ENCODE measurements around the gene TTC3.

Gene TTC3

DNA sequence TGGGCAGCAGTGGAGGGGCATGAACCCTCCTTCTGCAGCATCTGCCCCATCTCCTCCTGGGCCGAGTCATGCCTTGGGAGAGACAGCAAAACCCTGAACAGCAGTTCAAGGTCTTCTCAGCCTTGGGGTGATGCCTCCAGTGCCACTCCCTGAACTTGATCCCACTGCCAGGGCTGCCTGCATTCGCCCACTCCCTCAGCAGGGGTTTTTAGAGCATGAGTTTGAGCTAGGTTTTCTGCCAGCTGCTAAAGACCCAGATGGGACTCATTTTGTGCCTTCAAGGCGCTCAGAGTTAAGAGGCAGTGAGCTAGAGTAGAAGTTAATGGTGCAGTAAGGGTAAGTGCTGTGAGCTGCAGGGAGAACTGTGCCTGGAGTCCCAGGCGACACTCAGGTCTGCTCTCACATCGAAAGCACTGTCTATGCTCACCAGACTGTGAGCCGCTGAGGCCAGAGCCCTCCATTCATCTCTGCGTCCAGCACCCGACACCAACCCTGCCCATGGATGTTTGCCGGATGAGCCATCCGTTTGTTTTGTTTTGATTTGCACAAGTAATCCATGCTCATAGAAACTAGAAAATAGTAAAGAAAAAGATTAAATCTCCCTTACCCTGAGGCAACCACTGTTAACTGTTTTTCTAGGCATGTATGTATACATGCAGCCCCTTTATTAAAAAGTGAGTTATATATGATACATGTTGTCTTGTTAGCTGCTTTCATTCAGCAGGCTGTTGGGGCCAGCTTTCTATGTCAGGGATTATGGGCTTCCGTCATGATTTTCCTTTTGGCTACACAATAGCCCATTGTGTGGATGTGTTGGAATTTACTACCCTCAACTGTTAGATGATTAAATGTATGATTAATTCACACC is 126.2 kb downstream of the TTC3 start:
- no peaks in the 10 kb centered on the region for H3K79me2 ChIP-seq (ENCODE audit: low read length)
- no peaks in the 10 kb centered on the region for H3K4me1 ChIP-seq (ENCODE audit: low read length)
- TF ChIP-seq EZH2phosphoT487 (IDR thresholded peaks at IDR 0.05; ENCODE audit: low read depth) (no peak), CTCF (IDR thresholded peaks at IDR 0.05; ENCODE audit: low read depth, low read length) (no peak)
- no peak overlapping the region for H3K27ac ChIP-seq (ENCODE audit: low read length)
- no peak overlapping the region for H3K4me2 ChIP-seq (ENCODE audit: low read length)
- peaks cover 15% of the 10 kb centered on the region for H3K36me3 ChIP-seq (replicated peaks; ENCODE audit: low read depth, low read length)
- H3K27me3 ChIP-seq (ENCODE audit: low read depth, low read length): no peaks in the 10 kb centered on the region
- no peak overlapping the region for H3K4me3 ChIP-seq (ENCODE audit: low read length)
- no peak overlapping the region for H2AFZ ChIP-seq (ENCODE audit: low read depth, low read length)
- H4K20me1 ChIP-seq (ENCODE audit: insufficient read depth, low read length): no peaks in the 10 kb centered on the region
- H3K9me3 ChIP-seq (ENCODE audit: insufficient read depth, low read length): no peaks in the 10 kb centered on the region
- H3K9ac ChIP-seq (ENCODE audit: low read length): no peak overlapping the region

GRCh38 chr21:37200641-37201480 is 127.8 kb downstream of the TTC3 start:
- H4K20me1 ChIP-seq (ENCODE audit: insufficient read depth, low read length): no peaks in the 10 kb centered on the region
- no peaks in the 10 kb centered on the region for H3K27me3 ChIP-seq (ENCODE audit: low read depth, low read length)
- no peak overlapping the region for H2AFZ ChIP-seq (ENCODE audit: low read depth, low read length)
- H3K4me2 ChIP-seq (ENCODE audit: low read length): no peak overlapping the region
- H3K4me3 ChIP-seq (ENCODE audit: low read length): no peak overlapping the region
- no peak overlapping the region for H3K9ac ChIP-seq (ENCODE audit: low read length)
- H3K4me1 ChIP-seq (ENCODE audit: low read length): no peaks in the 10 kb centered on the region
- no peaks in the 10 kb centered on the region for H3K9me3 ChIP-seq (ENCODE audit: insufficient read depth, low read length)
- TF ChIP-seq CTCF (IDR thresholded peaks at IDR 0.05; ENCODE audit: low read depth, low read length): no peak
- no peak for TF ChIP-seq EZH2phosphoT487 (IDR thresholded peaks at IDR 0.05; ENCODE audit: low read depth)
- H3K27ac ChIP-seq (ENCODE audit: low read length): no peak overlapping the region
- H3K36me3 ChIP-seq (replicated peaks; ENCODE audit: low read depth, low read length): peaks cover 15% of the 10 kb centered on the region
- H3K79me2 ChIP-seq (ENCODE audit: low read length): no peaks in the 10 kb centered on the region

GRCh38 chr21:37202221-37203110 is 129.4 kb downstream of the TTC3 start:
- Histone ChIP-seq H3K36me3 (replicated peaks; ENCODE audit: low read depth, low read length) (peaks cover 15% of the 10 kb centered on the region), H3K4me2 (ENCODE audit: low read length) (no peak overlapping the region), H3K27ac (ENCODE audit: low read length) (no peak overlapping the region), H3K9me3 (ENCODE audit: insufficient read depth, low read length) (no peaks in the 10 kb centered on the region), H3K79me2 (ENCODE audit: low read length) (no peaks in the 10 kb centered on the region), H2AFZ (ENCODE audit: low read depth, low read length) (no peak overlapping the region), H4K20me1 (ENCODE audit: insufficient read depth, low read length) (no peaks in the 10 kb centered on the region), H3K27me3 (ENCODE audit: low read depth, low read length) (no peaks in the 10 kb centered on the region), H3K4me3 (ENCODE audit: low read length) (no peak overlapping the region), H3K4me1 (ENCODE audit: low read length) (peaks cover 3% of the 10 kb centered on the region), H3K9ac (ENCODE audit: low read length) (no peak overlapping the region)
- no peak for TF ChIP-seq CTCF (IDR thresholded peaks at IDR 0.05; ENCODE audit: low read depth, low read length)
- no peak for TF ChIP-seq EZH2phosphoT487 (IDR thresholded peaks at IDR 0.05; ENCODE audit: low read depth)
